Prostate gland (tissue), 2 donors: ENCODE results near the gene AMFR.

Experiments used
- POLR2A ChIP-seq: fragments of 450-650 bp; IDR thresholded peaks from one replicate; pipeline ENCODE4 v1.6.1; 2016; ENCODE audit warnings: antibody characterized with exemption, mild to moderate bottlenecking
- POLR2AphosphoS5 ChIP-seq: sonication (generic); formaldehyde crosslinking; IDR thresholded peaks from one replicate; pipeline ENCODE4 v1.6.1; 2017; ENCODE audit warnings: antibody characterized with exemption
- TF ChIP-seq, protein P1 (sequence below), 4 experiments: fragments of 200-600 bp in 2 of 4; fragments of 450-650 bp in 2 of 4; sonication (generic) in 2 of 4; IDR thresholded peaks; 1 replicate in 3 of 4; 2 replicates in 1 of 4; pipeline ENCODE4 v1.5.1; 2016 to 2019; ENCODE audit warnings: antibody characterized with exemption in 4 of 4, mild to moderate bottlenecking in 2 of 4, moderate library complexity in 2 of 4

- TF ChIP-seq, protein P1, sequence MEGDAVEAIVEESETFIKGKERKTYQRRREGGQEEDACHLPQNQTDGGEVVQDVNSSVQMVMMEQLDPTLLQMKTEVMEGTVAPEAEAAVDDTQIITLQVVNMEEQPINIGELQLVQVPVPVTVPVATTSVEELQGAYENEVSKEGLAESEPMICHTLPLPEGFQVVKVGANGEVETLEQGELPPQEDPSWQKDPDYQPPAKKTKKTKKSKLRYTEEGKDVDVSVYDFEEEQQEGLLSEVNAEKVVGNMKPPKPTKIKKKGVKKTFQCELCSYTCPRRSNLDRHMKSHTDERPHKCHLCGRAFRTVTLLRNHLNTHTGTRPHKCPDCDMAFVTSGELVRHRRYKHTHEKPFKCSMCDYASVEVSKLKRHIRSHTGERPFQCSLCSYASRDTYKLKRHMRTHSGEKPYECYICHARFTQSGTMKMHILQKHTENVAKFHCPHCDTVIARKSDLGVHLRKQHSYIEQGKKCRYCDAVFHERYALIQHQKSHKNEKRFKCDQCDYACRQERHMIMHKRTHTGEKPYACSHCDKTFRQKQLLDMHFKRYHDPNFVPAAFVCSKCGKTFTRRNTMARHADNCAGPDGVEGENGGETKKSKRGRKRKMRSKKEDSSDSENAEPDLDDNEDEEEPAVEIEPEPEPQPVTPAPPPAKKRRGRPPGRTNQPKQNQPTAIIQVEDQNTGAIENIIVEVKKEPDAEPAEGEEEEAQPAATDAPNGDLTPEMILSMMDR (IDR thresholded peaks at IDR 0.05), result no peak
- TF ChIP-seq POLR2A, result no peak
- no peak for TF ChIP-seq POLR2AphosphoS5
Observed at GRCh38 chr16:56428091-56428490, 2.7 kb upstream of the AMFR start.
